ENCODE measurements around the gene HLA-DRB1. TPM values are rescaled to one million over a fixed set of nuclear protein-coding genes. Genes with fewer than 3 reads are reported as not detected.

HLA-DRB1 gene
- total RNA-seq, 1 donor from 2014 or later: 4.0 TPM

- TF ChIP-seq CTCF (IDR thresholded peaks at IDR 0.05; ENCODE audit: insufficient read depth, low read length, poor library complexity, severe bottlenecking): no peak
- DNase-seq (ENCODE audit: low read depth): no peak
- no peaks in the 10 kb centered on the region for H3K27me3 ChIP-seq (ENCODE audit: control insufficient read depth, insufficient read depth, low read length)
- H3K4me3 ChIP-seq (ENCODE audit: low read depth, low read length): no peak overlapping the region
- H3K36me3 ChIP-seq (ENCODE audit: control insufficient read depth, insufficient read depth, low read length): no peaks in the 10 kb centered on the region
Measured at GRCh38 chr6:32559747-32560146, 29.9 kb downstream of the HLA-DRB1 start.

DNA sequence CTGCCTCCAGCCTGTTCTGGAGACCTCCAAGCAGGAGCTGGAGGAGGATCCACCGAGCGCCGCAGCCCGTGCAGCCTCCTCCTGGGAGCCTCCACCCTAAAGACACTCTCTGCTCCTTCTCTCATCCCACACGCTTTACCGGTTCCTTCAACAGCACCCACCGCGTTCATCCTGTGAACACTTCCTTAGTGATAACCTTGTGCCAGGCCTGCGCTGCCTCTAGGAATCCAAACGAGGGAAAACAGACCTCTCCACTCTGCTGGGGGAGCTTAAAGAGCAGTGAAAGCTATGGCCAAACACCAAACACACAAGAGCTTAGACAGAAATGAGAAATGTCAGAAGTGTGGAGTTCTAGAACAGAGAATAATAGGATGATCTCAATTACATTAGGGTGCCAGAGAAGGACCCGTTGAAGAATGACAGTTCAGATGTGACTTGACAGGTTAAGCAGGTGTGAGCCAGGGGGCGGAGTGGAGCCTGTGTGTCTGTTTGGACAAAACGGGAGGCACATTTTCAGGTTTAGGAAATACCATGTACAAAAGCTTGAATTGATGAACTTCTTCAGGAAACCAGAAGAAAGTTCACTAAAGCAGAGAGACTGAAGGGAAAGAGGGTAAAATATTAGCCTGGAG is 31.1 kb downstream of the HLA-DRB1 start:
- Histone ChIP-seq H3K27me3 (ENCODE audit: control insufficient read depth, insufficient read depth, low read length) (no peaks in the 10 kb centered on the region), H3K4me3 (ENCODE audit: low read depth, low read length) (no peak overlapping the region), H3K36me3 (ENCODE audit: control insufficient read depth, insufficient read depth, low read length) (no peaks in the 10 kb centered on the region)
- no peak for DNase-seq (ENCODE audit: low read depth)
- no peak for TF ChIP-seq CTCF (IDR thresholded peaks at IDR 0.05; ENCODE audit: insufficient read depth, low read length, poor library complexity, severe bottlenecking)

DNA sequence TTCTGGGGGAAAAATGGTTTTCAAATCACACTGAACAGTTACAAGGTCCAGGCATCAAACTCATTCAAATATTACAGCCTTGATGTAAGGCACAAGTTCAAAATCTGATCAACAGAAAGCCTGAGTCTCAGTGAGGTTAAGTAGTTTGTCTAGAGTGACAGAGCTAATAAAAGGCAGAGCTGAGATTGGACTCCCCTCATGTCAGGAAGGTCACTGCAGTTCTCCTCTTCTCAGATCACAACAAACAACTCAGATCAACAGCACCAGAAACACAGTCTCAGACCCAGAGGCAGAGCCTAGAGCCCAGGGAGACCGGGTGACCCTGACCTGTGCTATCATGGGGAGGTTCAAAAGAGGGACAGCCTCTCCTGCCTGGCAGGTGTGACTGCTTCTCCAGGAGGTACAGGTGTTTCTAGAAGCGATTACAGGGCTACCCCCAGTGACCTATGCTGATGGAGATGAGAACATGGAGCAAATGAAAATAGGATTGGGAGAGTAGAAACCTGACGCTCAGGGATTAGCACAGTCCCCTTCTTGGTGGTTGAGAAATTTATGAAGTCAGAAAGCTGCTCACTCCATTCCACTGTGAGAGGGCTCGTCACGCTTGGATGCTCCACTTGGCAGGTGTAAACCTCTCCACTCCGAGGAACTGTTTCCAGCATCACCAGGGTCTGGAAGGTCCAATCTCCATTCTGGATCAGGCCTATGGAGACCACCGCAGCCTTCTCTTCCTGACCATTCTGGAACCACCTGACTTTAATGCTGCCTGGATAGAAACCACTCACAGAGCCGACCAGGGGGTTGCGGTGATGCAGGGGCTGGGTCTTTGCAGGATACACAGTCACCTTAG is 35.3 kb downstream of the HLA-DRB1 start:
- no peaks in the 10 kb centered on the region for H3K27me3 ChIP-seq (ENCODE audit: control insufficient read depth, insufficient read depth, low read length)
- no peak for TF ChIP-seq CTCF (IDR thresholded peaks at IDR 0.05; ENCODE audit: insufficient read depth, low read length, poor library complexity, severe bottlenecking)
- no peaks in the 10 kb centered on the region for H3K36me3 ChIP-seq (ENCODE audit: control insufficient read depth, insufficient read depth, low read length)
- H3K4me3 ChIP-seq (ENCODE audit: low read depth, low read length): no peak overlapping the region
- DNase-seq (ENCODE audit: low read depth): no peak

GRCh38 chr6:32553037-32553742 is 36.5 kb downstream of the HLA-DRB1 start:
- no peak overlapping the region for H3K4me3 ChIP-seq (ENCODE audit: low read depth, low read length)
- H3K36me3 ChIP-seq (ENCODE audit: control insufficient read depth, insufficient read depth, low read length): no peaks in the 10 kb centered on the region
- H3K27me3 ChIP-seq (ENCODE audit: control insufficient read depth, insufficient read depth, low read length): no peaks in the 10 kb centered on the region
- no peak for TF ChIP-seq CTCF (IDR thresholded peaks at IDR 0.05; ENCODE audit: insufficient read depth, low read length, poor library complexity, severe bottlenecking)
- DNase-seq (ENCODE audit: low read depth): no peak

DNA sequence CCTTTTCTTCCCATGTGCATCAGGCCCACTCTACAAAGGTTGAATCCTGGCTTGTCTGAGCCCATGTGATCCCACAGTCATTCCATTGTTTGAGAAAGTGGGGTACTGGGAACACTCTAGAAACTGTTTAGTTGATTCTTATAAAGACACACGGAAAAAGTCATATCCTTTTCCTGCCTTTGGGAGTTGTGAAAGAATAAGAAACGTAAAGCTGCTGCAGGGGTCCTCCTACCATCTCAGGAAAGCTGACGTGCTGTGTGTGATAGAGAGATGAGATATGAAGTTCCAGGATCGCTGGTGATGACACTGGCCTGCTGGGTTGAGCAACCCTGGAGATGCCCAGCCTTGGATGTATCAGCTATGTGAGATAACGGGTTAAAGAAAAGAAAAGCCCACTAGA is 38.2 kb downstream of the HLA-DRB1 start:
- no peak for DNase-seq (ENCODE audit: low read depth)
- no peaks in the 10 kb centered on the region for H3K36me3 ChIP-seq (ENCODE audit: control insufficient read depth, insufficient read depth, low read length)
- H3K27me3 ChIP-seq (ENCODE audit: control insufficient read depth, insufficient read depth, low read length): no peaks in the 10 kb centered on the region
- TF ChIP-seq CTCF (IDR thresholded peaks at IDR 0.05; ENCODE audit: insufficient read depth, low read length, poor library complexity, severe bottlenecking): no peak
- H3K4me3 ChIP-seq (ENCODE audit: low read depth, low read length): no peak overlapping the region

All from kidney epithelial cell (primary cell).